H9 (cell line): ENCODE measurements around the gene TMEM59. TPM values are rescaled to one million over a fixed set of nuclear protein-coding genes. Genes with fewer than 3 reads are reported as not detected.

Source experiments
- DNase-seq: peaks from one replicate; pipeline ENCODE4 v3.0.0-alpha.2; 2017
- H2AFZ ChIP-seq: one replicate; pipeline ENCODE4 v1.6.1; 2013; ENCODE audit warnings: mild to moderate bottlenecking, low read length, control low read depth, moderate library complexity
- H2AK5ac ChIP-seq: 2 replicates; pipeline ENCODE4 v1.6.1; 2013; ENCODE audit warnings: low read length, control low read depth, mixed read lengths; ENCODE audit not compliant: insufficient read length
- H2BK120ac ChIP-seq: one replicate; pipeline ENCODE4 v1.6.1; 2013; ENCODE audit warnings: low read depth, mild to moderate bottlenecking, low read length, control low read depth, inconsistent platforms; ENCODE audit not compliant: poor library complexity, severe bottlenecking
- H2BK12ac ChIP-seq: 2 replicates; pipeline ENCODE4 v1.6.1; 2013; ENCODE audit warnings: low read length, control low read depth, mixed read lengths, low read depth; ENCODE audit not compliant: insufficient read length
- H2BK15ac ChIP-seq: 2 replicates; pipeline ENCODE4 v1.6.1; 2013; ENCODE audit warnings: low read depth, low read length, control low read depth
- H2BK20ac ChIP-seq: one replicate; pipeline ENCODE4 v1.6.1; 2013; ENCODE audit warnings: low read depth, mild to moderate bottlenecking, low read length, control low read depth, inconsistent platforms; ENCODE audit not compliant: poor library complexity, severe bottlenecking
- H2BK5ac ChIP-seq: 2 replicates; pipeline ENCODE4 v1.6.1; 2013; ENCODE audit warnings: low read length, control low read depth, mixed read lengths; ENCODE audit not compliant: insufficient read length
- H3K14ac ChIP-seq: 2 replicates; pipeline ENCODE4 v1.6.1; 2013; ENCODE audit warnings: low read length, control low read depth; ENCODE audit not compliant: insufficient read depth
- H3K18ac ChIP-seq: 2 replicates; pipeline ENCODE4 v1.6.1; 2013; ENCODE audit warnings: low read depth, mild to moderate bottlenecking, mixed read lengths, low read length, control low read depth; ENCODE audit not compliant: insufficient read length
- H3K23ac ChIP-seq: 2 replicates; pipeline ENCODE4 v1.6.1; 2013; ENCODE audit warnings: low read length, control low read depth, mixed read lengths, low read depth; ENCODE audit not compliant: insufficient read length
- H3K23me2 ChIP-seq: 2 replicates; pipeline ENCODE4 v1.6.1; 2013; ENCODE audit warnings: low read depth, mild to moderate bottlenecking, mixed read lengths, low read length, control low read depth; ENCODE audit not compliant: insufficient read length, poor library complexity, severe bottlenecking
- H3K27ac ChIP-seq: 2 replicates; pipeline ENCODE4 v1.5.1; 2013; ENCODE audit warnings: low read length, control low read depth, mixed read lengths, low read depth; ENCODE audit not compliant: insufficient read length
- H3K27me3 ChIP-seq: 2 replicates; pipeline ENCODE4 v1.6.1; 2013; ENCODE audit warnings: low read length, control low read depth, inconsistent platforms; ENCODE audit not compliant: insufficient read depth
- H3K4ac ChIP-seq: 2 replicates; pipeline ENCODE4 v1.6.1; 2013; ENCODE audit warnings: low read depth, mild to moderate bottlenecking, control low read depth, inconsistent platforms, low read length, moderate library complexity
- H3K4me1 ChIP-seq: 2 replicates; pipeline ENCODE4 v1.6.1; 2013; ENCODE audit warnings: low read length, control low read depth, inconsistent platforms; ENCODE audit not compliant: insufficient read depth
- H3K4me2 ChIP-seq: 2 replicates; pipeline ENCODE4 v1.6.1; 2013; ENCODE audit warnings: low read length, control low read depth, mixed read lengths; ENCODE audit not compliant: insufficient read length, insufficient read depth
- H3K56ac ChIP-seq: 2 replicates; pipeline ENCODE4 v1.6.1; 2013; ENCODE audit warnings: low read depth, mild to moderate bottlenecking, mixed read lengths, low read length, control low read depth; ENCODE audit not compliant: insufficient read length
- H3K79me1 ChIP-seq: 2 replicates; pipeline ENCODE4 v1.6.1; 2013; ENCODE audit warnings: low read depth, mild to moderate bottlenecking, moderate library complexity, low read length, control low read depth, inconsistent platforms; ENCODE audit not compliant: insufficient read depth, poor library complexity, severe bottlenecking
- H3K79me2 ChIP-seq: 2 replicates; pipeline ENCODE4 v1.6.1; 2013; ENCODE audit warnings: low read length, control low read depth, inconsistent platforms; ENCODE audit not compliant: insufficient read depth
- H3K9ac ChIP-seq: 2 replicates; pipeline ENCODE4 v1.6.1; 2013; ENCODE audit warnings: low read length, control low read depth, mixed read lengths; ENCODE audit not compliant: insufficient read length; ENCODE audit errors: extremely low read depth
- H3K9me3 ChIP-seq: one replicate; pipeline ENCODE4 v1.6.1; 2013; ENCODE audit warnings: low read depth, low read length, inconsistent platforms; ENCODE audit not compliant: control insufficient read depth
- H3T11ph ChIP-seq: one replicate; pipeline ENCODE4 v1.6.1; 2013; ENCODE audit warnings: mild to moderate bottlenecking, low read length, control low read depth, inconsistent platforms
- H4K20me1 ChIP-seq: one replicate; pipeline ENCODE4 v1.6.1; 2013; ENCODE audit not compliant: control insufficient read depth, insufficient read length, insufficient read depth
- H4K5ac ChIP-seq: 2 replicates; pipeline ENCODE4 v1.6.1; 2013; ENCODE audit warnings: low read depth, mild to moderate bottlenecking, mixed read lengths, low read length, control low read depth; ENCODE audit not compliant: insufficient read length
- H4K8ac ChIP-seq: replicated peaks from 2 replicates; pipeline ENCODE4 v1.6.1; 2013; ENCODE audit warnings: low read length, control low read depth, mixed read lengths, low read depth; ENCODE audit not compliant: insufficient read length
- H4K91ac ChIP-seq: 2 replicates; pipeline ENCODE4 v1.6.1; 2013; ENCODE audit warnings: low read depth, mild to moderate bottlenecking, moderate library complexity, mixed read lengths, low read length, control low read depth; ENCODE audit not compliant: insufficient read length
- H3K27ac Mint-ChIP-seq, 3 experiments: 2 replicates in 2 of 3; 3 replicates in 1 of 3; pipeline ENCODE4 v1.8.0; 2020 to 2021; ENCODE audit warnings: mixed read lengths in 3 of 3, mild to moderate bottlenecking in 1 of 3, moderate library complexity in 1 of 3
- H3K27me3 Mint-ChIP-seq: 2 replicates; pipeline ENCODE4 v1.8.0; 2021; ENCODE audit warnings: low read depth, mild to moderate bottlenecking, moderate library complexity, mixed read lengths
- H3K36me3 Mint-ChIP-seq, 3 experiments: 2 replicates in 2 of 3; 3 replicates in 1 of 3; pipeline ENCODE4 v1.8.0; 2020 to 2021; ENCODE audit warnings: low read depth in 3 of 3, mixed read lengths in 3 of 3; ENCODE audit not compliant: insufficient read depth in 1 of 3
- H3K4me1 Mint-ChIP-seq, 2 experiments: 2 replicates each; pipeline ENCODE4 v1.8.0; 2020; ENCODE audit warnings: mixed read lengths in 2 of 2
- H3K4me3 Mint-ChIP-seq, 2 experiments: 2 replicates in 1 of 2; 3 replicates in 1 of 2; pipeline ENCODE4 v1.8.0; 2020 to 2021; ENCODE audit warnings: mild to moderate bottlenecking in 2 of 2, mixed read lengths in 2 of 2, moderate library complexity in 1 of 2
- H3K9me3 Mint-ChIP-seq, 2 experiments: 2 replicates in 1 of 2; 3 replicates in 1 of 2; pipeline ENCODE4 v1.8.0; 2020; ENCODE audit warnings: mild to moderate bottlenecking in 2 of 2, mixed read lengths in 2 of 2, moderate library complexity in 1 of 2
- CTCF ChIP-seq: fragments of 200-600 bp; sonication (generic); conservative IDR thresholded peaks from 3 replicates; pipeline ENCODE4 v1.8.0; 2021; ENCODE audit warnings: antibody characterized with exemption, mild to moderate bottlenecking
- WGBS: extraction: QIAGEN DNeasy Blood & Tissue Kit; methylation state at CpG from one replicate; pipeline ENCODE4 v1.1.7; 2013; ENCODE audit warnings: missing lambda C conversion rate, low lambda C conversion rate, mixed read lengths; ENCODE audit not compliant: insufficient read length; ENCODE audit errors: extremely low coverage; 5-methylcytosine and 5-hydroxymethylcytosine counted together
- long read RNA-seq: library from polyadenylated mRNA; unstranded; transcript quantifications from one replicate; pipeline ENCODE4 v2.0.0, GENCODE V29; 2020
- total RNA-seq: library from RNA; stranded (reverse); gene quantifications from 2 replicates; pipeline ENCODE4 v1.2.1, GENCODE V29; 2021

The TMEM59 gene, protein sequence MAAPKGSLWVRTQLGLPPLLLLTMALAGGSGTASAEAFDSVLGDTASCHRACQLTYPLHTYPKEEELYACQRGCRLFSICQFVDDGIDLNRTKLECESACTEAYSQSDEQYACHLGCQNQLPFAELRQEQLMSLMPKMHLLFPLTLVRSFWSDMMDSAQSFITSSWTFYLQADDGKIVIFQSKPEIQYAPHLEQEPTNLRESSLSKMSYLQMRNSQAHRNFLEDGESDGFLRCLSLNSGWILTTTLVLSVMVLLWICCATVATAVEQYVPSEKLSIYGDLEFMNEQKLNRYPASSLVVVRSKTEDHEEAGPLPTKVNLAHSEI
- total RNA-seq: 111 and 131 TPM in 2 replicates
- long read RNA-seq, full-length matches to known transcripts: 379 of 542 reads
- long read RNA-seq, partial matches to known transcripts: 1 of 542 reads
- long read RNA-seq, other reads (novel, unspliced or antisense): 162 of 542 reads

DNA sequence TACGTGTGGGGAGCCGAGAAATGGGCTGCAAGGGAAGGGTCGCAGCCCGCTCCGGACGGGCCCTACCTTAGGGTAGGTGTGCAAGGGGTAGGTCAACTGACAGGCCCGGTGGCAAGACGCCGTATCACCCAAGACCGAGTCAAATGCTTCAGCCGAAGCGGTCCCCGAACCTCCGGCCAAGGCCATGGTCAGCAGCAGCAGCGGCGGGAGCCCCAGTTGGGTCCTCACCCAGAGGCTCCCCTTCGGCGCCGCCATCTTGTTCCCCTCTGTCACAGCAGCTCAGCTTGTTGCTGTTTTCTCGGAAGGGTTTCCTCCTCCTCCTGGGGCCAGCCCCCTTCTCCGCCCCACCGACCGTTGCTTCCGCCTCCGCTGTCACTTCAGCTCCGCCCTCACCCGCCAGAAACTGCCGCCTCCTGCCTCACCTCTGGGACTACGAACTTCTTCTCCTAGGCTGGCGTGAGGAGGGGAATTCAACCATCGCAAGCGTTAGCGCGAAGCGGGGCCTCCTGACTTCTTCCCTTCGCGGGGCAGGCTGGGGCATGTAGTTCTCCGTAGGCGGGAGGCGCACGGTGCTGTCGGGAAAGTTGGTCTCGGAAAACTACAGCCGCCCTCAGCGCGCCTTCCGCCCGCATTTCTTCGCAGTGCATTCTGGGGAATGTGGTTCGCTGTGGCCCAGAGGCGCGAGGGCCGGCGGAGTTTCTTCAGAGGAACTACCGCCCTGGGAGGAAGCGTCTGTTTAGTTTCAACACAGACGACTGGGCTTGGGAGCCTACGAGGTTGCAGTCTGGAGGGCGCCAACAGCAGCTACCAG, at the start of gene TMEM59, which contains the start of gene TCEANC2:
TMEM59 (minus strand) TSS at position 271 of the 811 bp plus-strand sequence; CDS start at position 255, 16 bp downstream.
TCEANC2 (plus strand) TSS at position 675 of the 811 bp plus-strand sequence. CDS start 815 bp downstream, outside the sequence.
- peak within 1 kb of the TSS; percentile 87 for H3K9ac ChIP-seq
- no peak within 1 kb of the TSS for H3K4ac ChIP-seq
- H3K4me1 ChIP-seq: no peaks in the 10 kb centered on the region
- H4K91ac ChIP-seq: no peak within 1 kb of the TSS
- H2AFZ ChIP-seq: peak within 1 kb of the TSS; percentile 40
- peaks cover 0 to 5% (median 2%) of the 10 kb centered on the region in 3 experiments; a peak in 1 of 7 replicates for H3K36me3 Mint-ChIP-seq
- H3K4me3 Mint-ChIP-seq: no peak within 1 kb of the TSS
- peak; percentile 98 for DNase-seq
- no peaks in the 10 kb centered on the region for H3K27me3 Mint-ChIP-seq
- H3K23me2 ChIP-seq: peaks cover 11% of the 10 kb centered on the region
- H2BK20ac ChIP-seq: no peak within 1 kb of the TSS
- no peaks in the 10 kb centered on the region for H4K20me1 ChIP-seq
- H3K56ac ChIP-seq: no peak within 1 kb of the TSS
- H2AK5ac ChIP-seq: no peak within 1 kb of the TSS
- no peak within 1 kb of the TSS for H3K23ac ChIP-seq
- 0 out of 2 replicates have a peak within 1 kb of the TSS, but pooled peaks have one; percentile 30 for H3K14ac ChIP-seq
- no peak within 1 kb of the TSS for H4K5ac ChIP-seq
- TF ChIP-seq CTCF: no peak
- H2BK12ac ChIP-seq: no peak within 1 kb of the TSS
- peak within 1 kb of the TSS; percentile 12 for H3K18ac ChIP-seq
- peak within 1 kb of the TSS; percentile 22 for H3K27ac ChIP-seq
- WGBS: no CpG with 5 or more reads among the region's 59 CpGs
- no peak within 1 kb of the TSS for H2BK120ac ChIP-seq
- H3K27me3 ChIP-seq: no peaks in the 10 kb centered on the region
- no peak within 1 kb of the TSS for H4K8ac ChIP-seq
- no peak within 1 kb of the TSS; a peak in 2 of 7 replicates for H3K27ac Mint-ChIP-seq
- H3K9me3 Mint-ChIP-seq: no peaks in the 10 kb centered on the region
- H3K9me3 ChIP-seq: no peaks in the 10 kb centered on the region
- H2BK5ac ChIP-seq: peak within 1 kb of the TSS; percentile 27
- H2BK15ac ChIP-seq: no peak within 1 kb of the TSS
- peak within 1 kb of the TSS; percentile 98 for H3K4me2 ChIP-seq
- peaks cover 7 to 8% of the 10 kb centered on the region in 2 experiments for H3K4me1 Mint-ChIP-seq
- peaks cover 6% of the 10 kb centered on the region; the same call in 1 of the 2 replicates for H3K79me2 ChIP-seq
- peaks cover 2% of the 10 kb centered on the region for H3K79me1 ChIP-seq
- H3T11ph ChIP-seq: no peak within 1 kb of the TSS
